ENCODE results near the gene RRP12.

- no peak for TF ChIP-seq EZH2phosphoT487 (IDR thresholded peaks at IDR 0.05; ENCODE audit: insufficient read depth, low read depth)
- TF ChIP-seq EZH2 (IDR thresholded peaks at IDR 0.05; ENCODE audit: insufficient read depth, poor library complexity, severe bottlenecking): no peak
Observed at GRCh38 chr10:97321032-97321803, 79.9 kb downstream of the RRP12 start.

All from GM23248 (cell line).